ENCODE results near the gene TPRKB. TPM values are rescaled to one million over a fixed set of nuclear protein-coding genes. Genes with fewer than 3 reads are reported as not detected.
A peak's percentile ranks its signal among the peaks of the same experiment; 100 is the strongest.
"Not testable (repeated sequence)": the region's sequence is repeated elsewhere in the genome, so short reads cannot be mapped to it uniquely, and the experiment has no call there.

Gene TPRKB
- total RNA-seq, 1 donor from 2014 or later, result 33.6 TPM

- Mint-ChIP-seq H3K27ac (no peak overlapping the region), H3K9me3 (no peaks in the 10 kb centered on the region), H3K4me3 (no peak overlapping the region), H3K36me3 (no peaks in the 10 kb centered on the region), H3K27me3 (peaks cover 6% of the 10 kb centered on the region), H3K4me1 (ENCODE audit: unreplicated experiment) (peaks cover 5% of the 10 kb centered on the region)
- DNase-seq (ENCODE audit: extremely low spot score, unreplicated experiment), result no peak
- no peak for TF ChIP-seq CTCF (conservative IDR thresholded peaks at IDR 0.05)
Measured at GRCh38 chr2:73697606-73698005, 39.5 kb downstream of the TPRKB start.

- not testable (repeated sequence) for H3K27me3 Mint-ChIP-seq; H3K36me3 Mint-ChIP-seq; DNase-seq (ENCODE audit: extremely low spot score, unreplicated experiment); H3K4me1 Mint-ChIP-seq (ENCODE audit: unreplicated experiment); H3K9me3 Mint-ChIP-seq; H3K27ac Mint-ChIP-seq; H3K4me3 Mint-ChIP-seq
Measured at GRCh38 chr2:73696985-73697384, 40.2 kb downstream of the TPRKB start.

GRCh38 chr2:73696521-73696920, 40.6 kb downstream of the TPRKB start:
- H3K4me1 Mint-ChIP-seq (ENCODE audit: unreplicated experiment); H3K36me3 Mint-ChIP-seq; DNase-seq (ENCODE audit: extremely low spot score, unreplicated experiment); H3K27ac Mint-ChIP-seq; H3K27me3 Mint-ChIP-seq; H3K4me3 Mint-ChIP-seq; H3K9me3 Mint-ChIP-seq: not testable (repeated sequence)

GRCh38 chr2:73690372-73691088, 46.6 kb downstream of the TPRKB start:
- H3K27ac Mint-ChIP-seq; H3K36me3 Mint-ChIP-seq; H3K4me3 Mint-ChIP-seq; H3K9me3 Mint-ChIP-seq; DNase-seq (ENCODE audit: extremely low spot score, unreplicated experiment); H3K4me1 Mint-ChIP-seq (ENCODE audit: unreplicated experiment): not testable (repeated sequence)
- H3K27me3 Mint-ChIP-seq, result peaks cover 14% of the 10 kb centered on the region
- TF ChIP-seq CTCF (conservative IDR thresholded peaks at IDR 0.05), result peak; percentile 80

GRCh38 chr2:73688494-73688893, 48.7 kb downstream of the TPRKB start:
- not testable (repeated sequence) for H3K4me3 Mint-ChIP-seq; DNase-seq (ENCODE audit: extremely low spot score, unreplicated experiment); H3K36me3 Mint-ChIP-seq; H3K27ac Mint-ChIP-seq; H3K4me1 Mint-ChIP-seq (ENCODE audit: unreplicated experiment); H3K9me3 Mint-ChIP-seq
- peaks cover 24% of the 10 kb centered on the region for H3K27me3 Mint-ChIP-seq

GRCh38 chr2:73685764-73686438, 51.2 kb downstream of the TPRKB start:
- Mint-ChIP-seq H3K4me3 (no peak overlapping the region), H3K4me1 (ENCODE audit: unreplicated experiment) (no peaks in the 10 kb centered on the region), H3K27ac (no peak overlapping the region), H3K27me3 (peaks cover 37% of the 10 kb centered on the region), H3K36me3 (no peaks in the 10 kb centered on the region), H3K9me3 (no peaks in the 10 kb centered on the region)
- DNase-seq (ENCODE audit: extremely low spot score, unreplicated experiment), result no peak
- no peak for TF ChIP-seq CTCF (conservative IDR thresholded peaks at IDR 0.05)

- TF ChIP-seq CTCF (conservative IDR thresholded peaks at IDR 0.05), result peak; percentile 33
- H3K36me3 Mint-ChIP-seq; H3K4me3 Mint-ChIP-seq; H3K9me3 Mint-ChIP-seq; DNase-seq (ENCODE audit: extremely low spot score, unreplicated experiment); H3K4me1 Mint-ChIP-seq (ENCODE audit: unreplicated experiment); H3K27ac Mint-ChIP-seq: not testable (repeated sequence)
- H3K27me3 Mint-ChIP-seq, result peaks cover 37% of the 10 kb centered on the region
Measured at GRCh38 chr2:73684905-73685304, 52.2 kb downstream of the TPRKB start.

- DNase-seq (ENCODE audit: extremely low spot score, unreplicated experiment); H3K27ac Mint-ChIP-seq; H3K4me3 Mint-ChIP-seq; H3K9me3 Mint-ChIP-seq; H3K36me3 Mint-ChIP-seq; H3K4me1 Mint-ChIP-seq (ENCODE audit: unreplicated experiment): not testable (repeated sequence)
- peaks cover 37% of the 10 kb centered on the region for H3K27me3 Mint-ChIP-seq
Measured at GRCh38 chr2:73684325-73684724, 52.8 kb downstream of the TPRKB start.

Measured in type B pancreatic cell (in vitro differentiated cells).